ENCODE measurements around the gene CDIP1. TPM values are rescaled to one million over a fixed set of nuclear protein-coding genes. Genes with fewer than 3 reads are reported as not detected.

Gene CDIP1
- total and polyA plus RNA-seq, 10 of the 15 experiments (the other 5 are each of a cell fraction or from before 2014, with no cell fraction given), result 6.1 to 32.4 (median 13.6) TPM

DNA sequence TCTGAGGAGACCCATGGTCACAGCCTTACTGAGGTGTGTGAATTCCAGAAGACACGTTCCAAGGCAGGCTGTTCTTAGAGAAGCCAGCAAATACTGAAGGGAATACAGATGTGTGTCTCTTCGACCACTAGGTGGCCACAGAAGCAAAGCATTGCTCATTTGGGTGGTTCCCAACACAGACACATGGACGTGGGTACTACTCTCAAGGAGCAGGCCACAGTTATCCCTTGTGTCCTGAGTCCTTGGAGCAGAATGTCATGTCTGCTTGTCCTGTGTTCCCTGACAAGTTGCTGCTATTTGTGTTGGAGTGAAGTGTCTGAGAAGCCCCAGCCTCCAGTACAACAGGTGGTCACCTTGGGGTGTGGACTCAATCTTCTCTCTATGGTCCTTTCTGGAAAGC, 32.1 kb downstream of the CDIP1 start (continued):
- TF ChIP-seq, protein P1, sequence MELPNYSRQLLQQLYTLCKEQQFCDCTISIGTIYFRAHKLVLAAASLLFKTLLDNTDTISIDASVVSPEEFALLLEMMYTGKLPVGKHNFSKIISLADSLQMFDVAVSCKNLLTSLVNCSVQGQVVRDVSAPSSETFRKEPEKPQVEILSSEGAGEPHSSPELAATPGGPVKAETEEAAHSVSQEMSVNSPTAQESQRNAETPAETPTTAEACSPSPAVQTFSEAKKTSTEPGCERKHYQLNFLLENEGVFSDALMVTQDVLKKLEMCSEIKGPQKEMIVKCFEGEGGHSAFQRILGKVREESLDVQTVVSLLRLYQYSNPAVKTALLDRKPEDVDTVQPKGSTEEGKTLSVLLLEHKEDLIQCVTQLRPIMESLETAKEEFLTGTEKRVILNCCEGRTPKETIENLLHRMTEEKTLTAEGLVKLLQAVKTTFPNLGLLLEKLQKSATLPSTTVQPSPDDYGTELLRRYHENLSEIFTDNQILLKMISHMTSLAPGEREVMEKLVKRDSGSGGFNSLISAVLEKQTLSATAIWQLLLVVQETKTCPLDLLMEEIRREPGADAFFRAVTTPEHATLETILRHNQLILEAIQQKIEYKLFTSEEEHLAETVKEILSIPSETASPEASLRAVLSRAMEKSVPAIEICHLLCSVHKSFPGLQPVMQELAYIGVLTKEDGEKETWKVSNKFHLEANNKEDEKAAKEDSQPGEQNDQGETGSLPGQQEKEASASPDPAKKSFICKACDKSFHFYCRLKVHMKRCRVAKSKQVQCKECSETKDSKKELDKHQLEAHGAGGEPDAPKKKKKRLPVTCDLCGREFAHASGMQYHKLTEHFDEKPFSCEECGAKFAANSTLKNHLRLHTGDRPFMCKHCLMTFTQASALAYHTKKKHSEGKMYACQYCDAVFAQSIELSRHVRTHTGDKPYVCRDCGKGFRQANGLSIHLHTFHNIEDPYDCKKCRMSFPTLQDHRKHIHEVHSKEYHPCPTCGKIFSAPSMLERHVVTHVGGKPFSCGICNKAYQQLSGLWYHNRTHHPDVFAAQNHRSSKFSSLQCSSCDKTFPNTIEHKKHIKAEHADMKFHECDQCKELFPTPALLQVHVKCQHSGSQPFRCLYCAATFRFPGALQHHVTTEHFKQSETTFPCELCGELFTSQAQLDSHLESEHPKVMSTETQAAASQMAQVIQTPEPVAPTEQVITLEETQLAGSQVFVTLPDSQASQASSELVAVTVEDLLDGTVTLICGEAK (IDR thresholded peaks at IDR 0.05; ENCODE audit: borderline replicate concordance), result no peak
- TF ChIP-seq RAD21 (IDR thresholded peaks at IDR 0.05; ENCODE audit: insufficient read depth, low read depth, low read length) (peak; percentile 95), MXI1 (IDR thresholded peaks at IDR 0.05; ENCODE audit: low read depth, low read length) (peak; percentile 39; the same call in 1 of the 2 replicates), RUNX3 (IDR thresholded peaks at IDR 0.05; ENCODE audit: low read length) (peak; percentile 37; the same call in 1 of the 2 replicates), NFXL1 (IDR thresholded peaks at IDR 0.05; ENCODE audit: borderline replicate concordance) (no peak), SMC3 (IDR thresholded peaks at IDR 0.05; ENCODE audit: borderline replicate concordance, low read length) (peak; percentile 78), YY1 (IDR thresholded peaks at IDR 0.05; ENCODE audit: low read depth, low read length) (peak; percentile 69; the same call in 1 of the 2 replicates), RFX5 (IDR thresholded peaks at IDR 0.05; ENCODE audit: low read depth, low read length) (no peak), GABPA (IDR thresholded peaks at IDR 0.05; ENCODE audit: low read depth) (no peak), SMARCA5 (IDR thresholded peaks at IDR 0.05) (peak; percentile 71), BMI1 (IDR thresholded peaks at IDR 0.05; ENCODE audit: borderline replicate concordance) (no peak), NFYB (IDR thresholded peaks at IDR 0.05; ENCODE audit: insufficient read depth, low read depth, low read length) (no peak), TARDBP (IDR thresholded peaks at IDR 0.05; ENCODE audit: borderline replicate concordance) (no peak), HDGF (IDR thresholded peaks at IDR 0.05) (0 out of 2 replicates have a peak, but pooled peaks have one; percentile 43), CHD4 (IDR thresholded peaks at IDR 0.05) (no peak), PAX5 (IDR thresholded peaks at IDR 0.05; ENCODE audit: borderline replicate concordance, low read depth, low read length) (no peak), ZNF384 (IDR thresholded peaks at IDR 0.05; ENCODE audit: borderline replicate concordance, low read depth, low read length) (peak; percentile 25; the same call in 1 of the 2 replicates)
- TF ChIP-seq, protein P2, sequence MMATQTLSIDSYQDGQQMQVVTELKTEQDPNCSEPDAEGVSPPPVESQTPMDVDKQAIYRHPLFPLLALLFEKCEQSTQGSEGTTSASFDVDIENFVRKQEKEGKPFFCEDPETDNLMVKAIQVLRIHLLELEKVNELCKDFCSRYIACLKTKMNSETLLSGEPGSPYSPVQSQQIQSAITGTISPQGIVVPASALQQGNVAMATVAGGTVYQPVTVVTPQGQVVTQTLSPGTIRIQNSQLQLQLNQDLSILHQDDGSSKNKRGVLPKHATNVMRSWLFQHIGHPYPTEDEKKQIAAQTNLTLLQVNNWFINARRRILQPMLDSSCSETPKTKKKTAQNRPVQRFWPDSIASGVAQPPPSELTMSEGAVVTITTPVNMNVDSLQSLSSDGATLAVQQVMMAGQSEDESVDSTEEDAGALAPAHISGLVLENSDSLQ (IDR thresholded peaks at IDR 0.05), result no peak
- TF ChIP-seq, protein P3, sequence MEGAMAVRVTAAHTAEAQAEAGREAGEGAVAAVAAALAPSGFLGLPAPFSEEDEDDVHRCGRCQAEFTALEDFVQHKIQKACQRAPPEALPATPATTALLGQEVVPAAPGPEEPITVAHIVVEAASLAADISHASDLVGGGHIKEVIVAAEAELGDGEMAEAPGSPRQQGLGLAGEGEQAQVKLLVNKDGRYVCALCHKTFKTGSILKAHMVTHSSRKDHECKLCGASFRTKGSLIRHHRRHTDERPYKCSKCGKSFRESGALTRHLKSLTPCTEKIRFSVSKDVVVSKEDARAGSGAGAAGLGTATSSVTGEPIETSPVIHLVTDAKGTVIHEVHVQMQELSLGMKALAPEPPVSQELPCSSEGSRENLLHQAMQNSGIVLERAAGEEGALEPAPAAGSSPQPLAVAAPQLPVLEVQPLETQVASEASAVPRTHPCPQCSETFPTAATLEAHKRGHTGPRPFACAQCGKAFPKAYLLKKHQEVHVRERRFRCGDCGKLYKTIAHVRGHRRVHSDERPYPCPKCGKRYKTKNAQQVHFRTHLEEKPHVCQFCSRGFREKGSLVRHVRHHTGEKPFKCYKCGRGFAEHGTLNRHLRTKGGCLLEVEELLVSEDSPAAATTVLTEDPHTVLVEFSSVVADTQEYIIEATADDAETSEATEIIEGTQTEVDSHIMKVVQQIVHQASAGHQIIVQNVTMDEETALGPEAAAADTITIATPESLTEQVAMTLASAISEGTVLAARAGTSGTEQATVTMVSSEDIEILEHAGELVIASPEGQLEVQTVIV (IDR thresholded peaks at IDR 0.05; ENCODE audit: borderline replicate concordance, partially characterized antibody), result no peak
- TF ChIP-seq, protein P4, sequence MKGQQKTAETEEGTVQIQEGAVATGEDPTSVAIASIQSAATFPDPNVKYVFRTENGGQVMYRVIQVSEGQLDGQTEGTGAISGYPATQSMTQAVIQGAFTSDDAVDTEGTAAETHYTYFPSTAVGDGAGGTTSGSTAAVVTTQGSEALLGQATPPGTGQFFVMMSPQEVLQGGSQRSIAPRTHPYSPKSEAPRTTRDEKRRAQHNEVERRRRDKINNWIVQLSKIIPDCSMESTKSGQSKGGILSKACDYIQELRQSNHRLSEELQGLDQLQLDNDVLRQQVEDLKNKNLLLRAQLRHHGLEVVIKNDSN (IDR thresholded peaks at IDR 0.05; ENCODE audit: borderline replicate concordance, extremely low read length, insufficient read depth, low read depth, low read length), result no peak
- TF ChIP-seq, protein P5, sequence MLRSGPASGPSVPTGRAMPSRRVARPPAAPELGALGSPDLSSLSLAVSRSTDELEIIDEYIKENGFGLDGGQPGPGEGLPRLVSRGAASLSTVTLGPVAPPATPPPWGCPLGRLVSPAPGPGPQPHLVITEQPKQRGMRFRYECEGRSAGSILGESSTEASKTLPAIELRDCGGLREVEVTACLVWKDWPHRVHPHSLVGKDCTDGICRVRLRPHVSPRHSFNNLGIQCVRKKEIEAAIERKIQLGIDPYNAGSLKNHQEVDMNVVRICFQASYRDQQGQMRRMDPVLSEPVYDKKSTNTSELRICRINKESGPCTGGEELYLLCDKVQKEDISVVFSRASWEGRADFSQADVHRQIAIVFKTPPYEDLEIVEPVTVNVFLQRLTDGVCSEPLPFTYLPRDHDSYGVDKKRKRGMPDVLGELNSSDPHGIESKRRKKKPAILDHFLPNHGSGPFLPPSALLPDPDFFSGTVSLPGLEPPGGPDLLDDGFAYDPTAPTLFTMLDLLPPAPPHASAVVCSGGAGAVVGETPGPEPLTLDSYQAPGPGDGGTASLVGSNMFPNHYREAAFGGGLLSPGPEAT (IDR thresholded peaks at IDR 0.05; ENCODE audit: low read depth), result no peak

All from GM12878 (cell line).